Mucosa of descending colon (tissue), 3 donors: ENCODE measurements around the gene ECI2. TPM values are rescaled to one million over a fixed set of nuclear protein-coding genes. Genes with fewer than 3 reads are reported as not detected.
A peak's percentile ranks its signal among the peaks of the same experiment; 100 is the strongest.

Experiments used
- ATAC-seq: fragments of 200-7000 bp; cut with Tn5 transposase; one replicate; pipeline ENCODE4 v1.9.1; 2020; ENCODE audit warnings: mild to moderate bottlenecking, moderate library complexity
- DNase-seq, 3 donors: peaks; one replicate each; pipeline ENCODE4 v3.0.0-alpha.2; 2020
- H3K36me3 ChIP-seq: fragments of 200-600 bp; one replicate; pipeline ENCODE4 v1.8.0; 2021; ENCODE audit warnings: low read depth, mild to moderate bottlenecking
- H3K4me1 ChIP-seq: fragments of 200-600 bp; one replicate; pipeline ENCODE4 v1.8.0; 2021; ENCODE audit warnings: low read depth, mild to moderate bottlenecking
- H3K4me3 ChIP-seq: fragments of 200-600 bp; one replicate; pipeline ENCODE4 v1.8.0; 2021; ENCODE audit warnings: mild to moderate bottlenecking
- H3K9me3 ChIP-seq: fragments of 200-600 bp; one replicate; pipeline ENCODE4 v1.8.0; 2021; ENCODE audit warnings: mild to moderate bottlenecking
- CTCF ChIP-seq: fragments of 200-600 bp; IDR thresholded peaks from one replicate; pipeline ENCODE4 v1.8.0; 2022; ENCODE audit warnings: antibody characterized with exemption, mild to moderate bottlenecking
- intact Hi-C, 2 donors: fragments of 100-400 bp; cut with DNase I in 1 of 2; cut with micrococcal nuclease in 1 of 2; formaldehyde crosslinking; loops; one replicate each; pipeline versions ENCODE4 v1.11.0 to v1.11.1; 2022; cut with DNase I, micrococcal nuclease
- long read RNA-seq, 2 donors: library from polyadenylated mRNA; unstranded; transcript quantifications; one replicate each; pipeline ENCODE4 v2.0.0, GENCODE V29; 2019 to 2021
- total RNA-seq, 3 donors: library from RNA; stranded (reverse); fragmentation: NEBNext Ultra II Directional in 2 of 3; extraction: Animal tissue kit (Norgen Biotek cat#: 25700) in 2 of 3; gene quantifications; one replicate each; pipeline versions ENCODE4 v1.2.1 to v1.2.4, GENCODE V29; 2021 to 2023
- donor health status: DM: no; HTN: no; CAD: no; lungs with moderate emphysema.
- donor health status: DM: no; HTN: no; CAD: no.
- donor health status: DM: no; HTN: yes; CAD: no.

The ECI2 gene
- total RNA-seq: 10 to 100 TPM; 56.3 to 92.3 (median 61.9) TPM
- long read RNA-seq, donor 1, transcript ECI2-201 (10 exons, 1,380 nt): major isoform, 26 of 39 reads
- long read RNA-seq, donor 1, transcript ECI2-202 (10 exons, 1,407 nt): minor isoform, 11 of 39 reads
- long read RNA-seq, donor 1, partial matches to known transcripts: 0 of 39 reads
- long read RNA-seq, donor 1, other reads (novel, unspliced or antisense): 2 of 39 reads
- long read RNA-seq, donor 2, transcript ECI2-201 (10 exons, 1,380 nt): major isoform, 23 of 53 reads
- long read RNA-seq, donor 2, transcript ECI2-202 (10 exons, 1,407 nt): major isoform, 23 of 53 reads
- long read RNA-seq, donor 2, partial matches to known transcripts: 1 of 53 reads
- long read RNA-seq, donor 2, other reads (novel, unspliced or antisense): 4 of 53 reads

DNA sequence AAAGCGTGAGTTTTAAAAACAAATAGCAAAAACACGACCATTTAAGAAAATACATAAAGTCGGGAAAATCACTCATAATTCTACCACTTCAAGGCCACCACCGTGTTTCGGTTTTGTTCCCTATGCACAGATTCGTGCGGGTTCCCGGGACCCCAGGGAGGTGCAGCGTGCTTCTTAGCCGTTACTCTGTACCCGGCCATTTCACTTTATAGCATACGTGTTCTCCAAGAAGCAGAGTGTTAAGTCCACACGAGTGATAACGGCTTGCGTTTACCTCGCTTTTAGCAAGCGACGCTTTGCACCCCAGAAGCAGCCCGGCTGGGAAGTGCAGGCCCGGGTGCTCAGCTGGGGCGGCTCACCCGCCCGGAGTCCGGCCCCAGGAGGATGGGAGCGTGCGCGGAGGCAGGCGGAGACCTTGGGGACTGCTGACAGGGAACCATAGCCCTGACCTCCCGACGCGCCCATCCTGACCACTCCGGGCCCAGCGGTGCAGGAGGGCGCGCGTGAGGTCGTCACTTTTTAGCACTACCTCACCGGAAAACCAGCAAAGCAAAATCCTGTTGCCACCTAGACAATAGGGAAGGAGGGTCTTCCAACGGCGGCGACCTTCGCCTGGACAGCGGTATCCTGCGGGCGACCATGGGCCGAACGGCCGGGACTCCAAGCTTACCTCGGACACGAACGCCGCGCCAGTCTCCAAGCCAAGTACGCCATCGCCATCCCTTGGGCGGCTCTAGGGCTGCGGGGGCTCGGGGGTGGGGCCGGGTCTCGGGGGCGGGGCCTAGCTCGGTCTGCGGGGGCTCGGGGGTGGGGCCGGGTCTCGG lies at the start of gene ECI2:
Gene ECI2, minus strand, starts transcription at position 735 of the 824 bp plus-strand sequence. Its CDS starts 15 bp downstream, at position 720.
- peak in 1 of 3 donors; percentile 82 for DNase-seq
- Histone ChIP-seq H3K36me3 (no peaks in the 10 kb centered on the region), H3K4me1 (peaks cover 24% of the 10 kb centered on the region), H3K4me3 (peak within 1 kb of the TSS; percentile 48), H3K9me3 (no peaks in the 10 kb centered on the region)
- TF ChIP-seq CTCF: no peak
- peak; percentile 60 for ATAC-seq
- intact Hi-C loops: no loop called here

DNA sequence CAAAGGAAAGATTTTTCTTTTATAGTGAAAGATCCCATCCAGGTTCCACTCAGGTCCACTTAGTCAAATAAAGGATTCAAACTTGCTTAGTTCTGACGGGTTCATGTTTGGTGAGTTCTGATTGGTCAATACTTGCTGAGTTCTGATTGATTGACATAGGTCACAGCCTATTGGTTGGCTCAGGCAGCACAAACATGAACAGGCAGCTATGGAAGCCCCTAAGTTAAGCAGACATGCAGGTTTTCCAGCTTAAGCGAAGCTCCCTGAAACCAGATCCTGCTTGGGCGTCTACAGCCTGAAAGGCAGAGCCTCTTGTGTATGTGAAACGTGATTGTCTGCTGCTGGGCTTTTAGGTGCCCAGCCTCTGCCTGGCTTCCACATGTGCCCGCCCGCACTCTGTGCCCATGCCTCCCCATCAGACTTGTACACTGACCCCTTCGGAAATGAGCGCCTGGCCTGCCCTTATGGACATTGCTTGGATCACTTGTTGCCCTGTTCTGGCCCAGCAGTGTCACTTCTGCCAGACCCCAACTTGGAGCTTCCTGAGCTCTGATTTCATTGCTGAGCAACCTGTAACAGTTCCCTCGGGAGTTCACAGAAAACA lies 45.4 kb upstream of the ECI2 start:
- H3K36me3 ChIP-seq: no peaks in the 10 kb centered on the region
- DNase-seq (no peak), ATAC-seq (no peak)
- no peak for TF ChIP-seq CTCF
- intact Hi-C loops: no loop called here
- H3K9me3 ChIP-seq: no peaks in the 10 kb centered on the region
- no peaks in the 10 kb centered on the region for H3K4me1 ChIP-seq
- no peak overlapping the region for H3K4me3 ChIP-seq

- TF ChIP-seq CTCF: no peak
- Histone ChIP-seq H3K4me3 (no peak overlapping the region), H3K36me3 (no peaks in the 10 kb centered on the region), H3K4me1 (no peaks in the 10 kb centered on the region), H3K9me3 (no peaks in the 10 kb centered on the region)
- intact Hi-C loops: no loop called here
- DNase-seq (no peak), ATAC-seq (no peak)
Observed at GRCh38 chr6:4179960-4180651, 44.7 kb upstream of the ECI2 start.

GRCh38 chr6:4178737-4179333 lies 43.5 kb upstream of the ECI2 start:
- ATAC-seq: no peak
- no peaks in the 10 kb centered on the region for H3K36me3 ChIP-seq

More at GRCh38 chr6:4178737-4179333, 43.5 kb upstream of the ECI2 start:
- no peak for DNase-seq
- Histone ChIP-seq H3K4me1 (no peaks in the 10 kb centered on the region), H3K4me3 (no peak overlapping the region), H3K9me3 (no peaks in the 10 kb centered on the region)
- intact Hi-C loops: no loop called here
- no peak for TF ChIP-seq CTCF
